ENCODE results near the gene PLA2G2F.
A peak's percentile ranks its signal among the peaks of the same experiment; 100 is the strongest.

The PLA2G2F gene

GRCh38 chr1:20099533-20099932 is 39.6 kb upstream of the PLA2G2F start:
- Histone ChIP-seq H3K36me3 (replicated peaks in 1 of 2; ENCODE audit: control insufficient read depth in 2 of 2, insufficient read depth in 2 of 2, low read length in 2 of 2) (no peaks in the 10 kb centered on the region), H4K8ac (ENCODE audit: low read depth, low read length) (no peak overlapping the region), H3K18ac (ENCODE audit: low read length) (no peak overlapping the region), H2BK15ac (ENCODE audit: low read length) (no peak overlapping the region), H2BK5ac (ENCODE audit: low read length) (no peak overlapping the region), H3K14ac (ENCODE audit: low read length) (no peak overlapping the region), H3K4me3 (ENCODE audit: low read length in 2 of 2) (no peak overlapping the region), H3K4me2 (ENCODE audit: insufficient read depth, low read length, poor library complexity, severe bottlenecking) (no peak overlapping the region), H2AK5ac (ENCODE audit: low read depth, low read length) (no peak overlapping the region), H3K9ac (ENCODE audit: low read depth, low read length, poor library complexity) (no peak overlapping the region), H3K79me1 (ENCODE audit: low read depth, low read length) (no peaks in the 10 kb centered on the region), H3K27me3 (ENCODE audit: control insufficient read depth in 3 of 3, insufficient read depth in 3 of 3, low read depth in 1 of 3, low read length in 3 of 3) (no peaks in the 10 kb centered on the region), H2BK120ac (ENCODE audit: low read depth, low read length) (no peak overlapping the region), H4K91ac (ENCODE audit: low read depth, low read length, poor library complexity) (no peak overlapping the region), H2BK12ac (ENCODE audit: low read length) (no peak overlapping the region), H3K4ac (ENCODE audit: low read length) (no peak overlapping the region), H2AFZ (ENCODE audit: low read length) (no peak overlapping the region), H3K27ac (replicated peaks; ENCODE audit: low read length) (no peak overlapping the region), H3K4me1 (ENCODE audit: control insufficient read depth in 2 of 2, insufficient read depth in 1 of 2, low read depth in 1 of 2, low read length in 2 of 2) (no peaks in the 10 kb centered on the region), H3K23ac (ENCODE audit: low read depth, low read length, poor library complexity) (no peak overlapping the region), H3K9me3 (replicated peaks in 1 of 2; ENCODE audit: control insufficient read depth in 2 of 2, insufficient read depth in 1 of 2, low read depth in 1 of 2, low read length in 2 of 2) (peaks cover 0 to 13% of the 10 kb centered on the region in 2 donors)
- no CpG with 5 or more reads among the region's 3 CpGs for WGBS, 2 donors (ENCODE audit: extremely low coverage in 2 of 2, insufficient read length in 2 of 2, insufficient replicate concordance in 1 of 2)
- DNase-seq (ENCODE audit: low spot score) = no peak

- no peak overlapping the region for H2BK5ac ChIP-seq (ENCODE audit: low read length)
- H2BK120ac ChIP-seq (ENCODE audit: low read depth, low read length) = no peak overlapping the region
- no peak overlapping the region for H3K4me2 ChIP-seq (ENCODE audit: insufficient read depth, low read length, poor library complexity, severe bottlenecking)
- no peak overlapping the region for H4K91ac ChIP-seq (ENCODE audit: low read depth, low read length, poor library complexity)
- no peaks in the 10 kb centered on the region for H3K27me3 ChIP-seq (ENCODE audit: control insufficient read depth in 3 of 3, insufficient read depth in 3 of 3, low read depth in 1 of 3, low read length in 3 of 3)
- H3K9ac ChIP-seq (ENCODE audit: low read depth, low read length, poor library complexity) = no peak overlapping the region
- H2BK15ac ChIP-seq (ENCODE audit: low read length) = no peak overlapping the region
- no peak overlapping the region for H2AK5ac ChIP-seq (ENCODE audit: low read depth, low read length)
- peak; percentile 24 for DNase-seq (ENCODE audit: low spot score)
- WGBS, 2 donors (ENCODE audit: extremely low coverage in 2 of 2, insufficient read length in 2 of 2, insufficient replicate concordance in 1 of 2) = no CpG with 5 or more reads among the region's 14 CpGs
- H3K79me1 ChIP-seq (ENCODE audit: low read depth, low read length) = no peaks in the 10 kb centered on the region
- no peaks in the 10 kb centered on the region for H3K36me3 ChIP-seq (replicated peaks in 1 of 2; ENCODE audit: control insufficient read depth in 2 of 2, insufficient read depth in 2 of 2, low read length in 2 of 2)
- H3K14ac ChIP-seq (ENCODE audit: low read length) = no peak overlapping the region
- H2AFZ ChIP-seq (ENCODE audit: low read length) = no peak overlapping the region
- no peaks in the 10 kb centered on the region for H3K4me1 ChIP-seq (ENCODE audit: control insufficient read depth in 2 of 2, insufficient read depth in 1 of 2, low read depth in 1 of 2, low read length in 2 of 2)
- no peak overlapping the region for H3K23ac ChIP-seq (ENCODE audit: low read depth, low read length, poor library complexity)
- H3K4me3 ChIP-seq (ENCODE audit: low read length in 2 of 2) = no peak overlapping the region
- no peak overlapping the region for H3K4ac ChIP-seq (ENCODE audit: low read length)
- no peak overlapping the region for H2BK12ac ChIP-seq (ENCODE audit: low read length)
- peak overlapping the region; percentile 55 for H4K8ac ChIP-seq (ENCODE audit: low read depth, low read length)
- no peak overlapping the region for H3K18ac ChIP-seq (ENCODE audit: low read length)
- H3K9me3 ChIP-seq (replicated peaks in 1 of 2; ENCODE audit: control insufficient read depth in 2 of 2, insufficient read depth in 1 of 2, low read depth in 1 of 2, low read length in 2 of 2) = peaks cover 0 to 11% of the 10 kb centered on the region in 2 donors
- no peak overlapping the region for H3K27ac ChIP-seq (replicated peaks; ENCODE audit: low read length)
These were observed 38.3 kb upstream of the PLA2G2F start for GRCh38 chr1:20100632-20101355.

GRCh38 chr1:20102875-20103274 is 36.2 kb upstream of the PLA2G2F start:
- Histone ChIP-seq H2BK15ac (ENCODE audit: low read length) (no peak overlapping the region), H2BK120ac (ENCODE audit: low read depth, low read length) (no peak overlapping the region), H3K9ac (ENCODE audit: low read depth, low read length, poor library complexity) (no peak overlapping the region), H3K36me3 (replicated peaks in 1 of 2; ENCODE audit: control insufficient read depth in 2 of 2, insufficient read depth in 2 of 2, low read length in 2 of 2) (no peaks in the 10 kb centered on the region), H3K4me1 (ENCODE audit: control insufficient read depth in 2 of 2, insufficient read depth in 1 of 2, low read depth in 1 of 2, low read length in 2 of 2) (peaks cover 0 to 6% of the 10 kb centered on the region in 2 donors), H3K27ac (replicated peaks; ENCODE audit: low read length) (no peak overlapping the region), H3K4me2 (ENCODE audit: insufficient read depth, low read length, poor library complexity, severe bottlenecking) (no peak overlapping the region), H4K91ac (ENCODE audit: low read depth, low read length, poor library complexity) (no peak overlapping the region), H3K23ac (ENCODE audit: low read depth, low read length, poor library complexity) (no peak overlapping the region), H3K18ac (ENCODE audit: low read length) (no peak overlapping the region), H2BK5ac (ENCODE audit: low read length) (no peak overlapping the region), H3K9me3 (replicated peaks in 1 of 2; ENCODE audit: control insufficient read depth in 2 of 2, insufficient read depth in 1 of 2, low read depth in 1 of 2, low read length in 2 of 2) (no peaks in the 10 kb centered on the region), H3K27me3 (ENCODE audit: control insufficient read depth in 3 of 3, insufficient read depth in 3 of 3, low read depth in 1 of 3, low read length in 3 of 3) (no peaks in the 10 kb centered on the region), H4K8ac (ENCODE audit: low read depth, low read length) (no peak overlapping the region), H2AFZ (ENCODE audit: low read length) (no peak overlapping the region), H3K4ac (ENCODE audit: low read length) (no peak overlapping the region), H3K14ac (ENCODE audit: low read length) (no peak overlapping the region), H2BK12ac (ENCODE audit: low read length) (no peak overlapping the region), H3K4me3 (ENCODE audit: low read length in 2 of 2) (no peak overlapping the region), H3K79me1 (ENCODE audit: low read depth, low read length) (no peaks in the 10 kb centered on the region), H2AK5ac (ENCODE audit: low read depth, low read length) (no peak overlapping the region)
- DNase-seq (ENCODE audit: low spot score) = no peak
- no CpG with 5 or more reads among the region's 1 CpG for WGBS, 2 donors (ENCODE audit: extremely low coverage in 2 of 2, insufficient read length in 2 of 2, insufficient replicate concordance in 1 of 2)

GRCh38 chr1:20105856-20106255 is 33.3 kb upstream of the PLA2G2F start:
- no CpG with 5 or more reads among the region's 1 CpG for WGBS, 2 donors (ENCODE audit: extremely low coverage in 2 of 2, insufficient read length in 2 of 2, insufficient replicate concordance in 1 of 2)
- no peak overlapping the region for H3K14ac ChIP-seq (ENCODE audit: low read length)
- H3K4me3 ChIP-seq (ENCODE audit: low read length in 2 of 2) = no peak overlapping the region

More at GRCh38 chr1:20105856-20106255, 33.3 kb upstream of the PLA2G2F start:
- no peak overlapping the region for H4K8ac ChIP-seq (ENCODE audit: low read depth, low read length)
- H2BK120ac ChIP-seq (ENCODE audit: low read depth, low read length) = no peak overlapping the region
- no peaks in the 10 kb centered on the region for H3K27me3 ChIP-seq (ENCODE audit: control insufficient read depth in 3 of 3, insufficient read depth in 3 of 3, low read depth in 1 of 3, low read length in 3 of 3)
- no peaks in the 10 kb centered on the region for H3K36me3 ChIP-seq (replicated peaks in 1 of 2; ENCODE audit: control insufficient read depth in 2 of 2, insufficient read depth in 2 of 2, low read length in 2 of 2)
- no peak overlapping the region for H3K4me2 ChIP-seq (ENCODE audit: insufficient read depth, low read length, poor library complexity, severe bottlenecking)
- no peaks in the 10 kb centered on the region for H3K79me1 ChIP-seq (ENCODE audit: low read depth, low read length)
- no peaks in the 10 kb centered on the region for H3K9me3 ChIP-seq (replicated peaks in 1 of 2; ENCODE audit: control insufficient read depth in 2 of 2, insufficient read depth in 1 of 2, low read depth in 1 of 2, low read length in 2 of 2)
- no peak overlapping the region for H2BK15ac ChIP-seq (ENCODE audit: low read length)
- H3K4me1 ChIP-seq (ENCODE audit: control insufficient read depth in 2 of 2, insufficient read depth in 1 of 2, low read depth in 1 of 2, low read length in 2 of 2) = peaks cover 0 to 21% of the 10 kb centered on the region in 2 donors
- no peak overlapping the region for H2BK5ac ChIP-seq (ENCODE audit: low read length)
- no peak overlapping the region for H3K9ac ChIP-seq (ENCODE audit: low read depth, low read length, poor library complexity)
- H3K23ac ChIP-seq (ENCODE audit: low read depth, low read length, poor library complexity) = no peak overlapping the region
- H4K91ac ChIP-seq (ENCODE audit: low read depth, low read length, poor library complexity) = no peak overlapping the region
- no peak overlapping the region for H2AFZ ChIP-seq (ENCODE audit: low read length)
- no peak overlapping the region for H3K18ac ChIP-seq (ENCODE audit: low read length)
- DNase-seq (ENCODE audit: low spot score) = no peak
- H3K4ac ChIP-seq (ENCODE audit: low read length) = no peak overlapping the region
- H2AK5ac ChIP-seq (ENCODE audit: low read depth, low read length) = no peak overlapping the region
- H3K27ac ChIP-seq (replicated peaks; ENCODE audit: low read length) = no peak overlapping the region
- H2BK12ac ChIP-seq (ENCODE audit: low read length) = no peak overlapping the region
